Right kidney (tissue), 1 donor: ENCODE measurements around the gene RBKS.

Experiments
- DNase-seq: peaks from one replicate; pipeline ENCODE4 v3.0.0-alpha.2; 2016

The RBKS gene

DNA sequence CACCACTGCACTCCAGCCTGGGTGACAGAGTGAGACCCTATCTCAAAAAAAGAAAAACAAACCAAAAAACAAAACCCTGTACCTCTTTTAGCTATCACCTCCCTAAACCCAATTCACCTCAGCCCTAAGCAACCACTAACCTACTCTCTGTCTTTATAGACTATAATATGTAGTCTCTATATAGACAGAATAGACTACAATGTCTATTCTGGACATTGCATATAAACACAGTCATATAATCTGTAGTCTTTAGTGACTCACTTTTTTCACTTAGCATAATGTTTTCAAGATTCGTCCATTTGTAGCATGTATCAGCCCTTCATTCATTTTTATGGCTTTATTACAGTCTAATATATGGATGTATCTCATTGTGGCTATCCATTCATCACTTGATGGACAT is 155.9 kb downstream of the RBKS start:
- no peak for DNase-seq
